HEK293T (cell line): ENCODE results near the gene MARCKS.

Experiments used
- BHLHE40 ChIP-seq: fragments of 450-650 bp; IDR thresholded peaks from 2 replicates; pipeline ENCODE4 v1.6.1; 2016; ENCODE audit warnings: mild to moderate bottlenecking, moderate library complexity, borderline replicate concordance
- CTBP1 ChIP-seq: fragments of 450-650 bp; IDR thresholded peaks from 2 replicates; pipeline ENCODE4 v1.6.1; 2016; ENCODE audit warnings: borderline replicate concordance
- FOXK2 ChIP-seq: fragments of 450-650 bp; IDR thresholded peaks from 2 replicates; pipeline ENCODE4 v1.6.1; 2016; ENCODE audit warnings: mild to moderate bottlenecking
- FOXM1 ChIP-seq: fragments of 450-650 bp; IDR thresholded peaks from 2 replicates; pipeline ENCODE4 v1.6.1; 2017; ENCODE audit warnings: mild to moderate bottlenecking, borderline replicate concordance
- L3MBTL2 ChIP-seq: fragments of 450-650 bp; conservative IDR thresholded peaks from 2 replicates; pipeline ENCODE4 v1.6.1; 2016; ENCODE audit warnings: mild to moderate bottlenecking
- PKNOX1 ChIP-seq: fragments of 450-650 bp; IDR thresholded peaks from 2 replicates; pipeline ENCODE4 v1.6.1; 2016
- SP1 ChIP-seq: fragments of 450-650 bp; IDR thresholded peaks from 2 replicates; pipeline ENCODE4 v1.6.1; 2017
- SUZ12 ChIP-seq: fragments of 450-650 bp; IDR thresholded peaks from 2 replicates; pipeline ENCODE4 v1.6.1; 2016; ENCODE audit warnings: mild to moderate bottlenecking
- ZNF384 ChIP-seq: fragments of 450-650 bp; IDR thresholded peaks from 2 replicates; pipeline ENCODE4 v1.6.1; 2016

GRCh38 chr6:113886512-113886911, 29.4 kb downstream of the MARCKS start:
- TF ChIP-seq CTBP1 (no peak), SUZ12 (no peak), FOXM1 (no peak), PKNOX1 (no peak), SP1 (no peak), BHLHE40 (no peak), ZNF384 (no peak), FOXK2 (no peak), L3MBTL2 (no peak)
